Right lobe of liver (tissue), 6 donors: ENCODE results near the gene ZPLD1. TPM values are rescaled to one million over a fixed set of nuclear protein-coding genes. Genes with fewer than 3 reads are reported as not detected.

Source experiments
- ATAC-seq, 4 donors: fragments of 200-7000 bp; cut with Tn5 transposase; one replicate each; pipeline ENCODE4 v1.9.1; 2020; ENCODE audit warnings: mild to moderate bottlenecking in 4 of 4, moderate library complexity in 4 of 4
- DNase-seq, 3 donors: peaks; one replicate each; pipeline ENCODE4 v3.0.0-alpha.2; 2020
- H3K27ac ChIP-seq, 3 donors: fragments of 200-600 bp; one replicate each; pipeline ENCODE4 v1.8.0; 2022
- H3K27me3 ChIP-seq, 2 donors: fragments of 200-600 bp; one replicate each; pipeline ENCODE4 v1.8.0; 2022
- H3K36me3 ChIP-seq, 4 donors: fragments of 200-600 bp; sonication (generic) in 1 of 4; one replicate each; pipeline versions ENCODE4 v1.5.1 to v1.8.0; 2017 to 2022; ENCODE audit warnings: control low read depth in 1 of 4
- H3K4me1 ChIP-seq, 4 donors: fragments of 200-600 bp; sonication (generic) in 1 of 4; one replicate each; pipeline versions ENCODE4 v1.5.1 to v1.8.0; 2017 to 2022; ENCODE audit warnings: control low read depth in 1 of 4
- H3K4me3 ChIP-seq, 3 donors: fragments of 200-600 bp; one replicate each; pipeline ENCODE4 v1.8.0; 2022
- H3K9me3 ChIP-seq, 4 donors: fragments of 200-600 bp; sonication (generic) in 1 of 4; one replicate each; pipeline versions ENCODE4 v1.5.1 to v1.8.0; 2017 to 2022; ENCODE audit warnings: control low read depth in 1 of 4
- POLR2A ChIP-seq: fragments of 450-650 bp; IDR thresholded peaks from one replicate; pipeline ENCODE4 v1.6.1; 2017; ENCODE audit warnings: antibody characterized with exemption, mild to moderate bottlenecking
- WGBS: methylation state at CpG from one replicate; pipeline ENCODE4 v1.1.6; 2018; ENCODE audit warnings: low coverage, low lambda C conversion rate; ENCODE audit not compliant: insufficient coverage; ENCODE audit errors: missing lambda C conversion rate; 5-methylcytosine and 5-hydroxymethylcytosine counted together
- intact Hi-C, 2 donors: fragments of 100-400 bp; cut with DNase I; formaldehyde crosslinking; loops; one replicate each; pipeline versions ENCODE4 v1.11.2 to v1.14.1; 2022
- total RNA-seq, 6 experiments: library from RNA; depleted of rRNA in 2 of 6; stranded (reverse); fragments of >200 nt in 2 of 6; fragmentation: NEBNext Ultra II Directional in 3 of 6; extraction: Animal tissue kit (Norgen Biotek cat#: 25700) in 3 of 6; gene quantifications; one replicate each; pipeline versions ENCODE4 v1.1.0 to v1.2.4, GENCODE V29; 2016 to 2023
- TF ChIP-seq, protein P1 (sequence below), 4 donors: fragments of 200-600 bp in 3 of 4; fragments of 450-650 bp in 1 of 4; IDR thresholded peaks; one replicate each; pipeline versions ENCODE4 v1.5.1 to v1.8.0; 2016 to 2022; ENCODE audit warnings: antibody characterized with exemption in 4 of 4, mild to moderate bottlenecking in 2 of 4
- donor health status: DM: no; HTN: yes; CAD: no.
- donor health status: DM: no; HTN: no; CAD: no.
- donor health status: DM: no; HTN: no; CAD: no.
- donor health status: DM: no; HTN: yes; CAD: no.
- donor health status: DM: no; HTN: yes; CAD: no.

ZPLD1 gene
- total RNA-seq, 6 experiments from 2014 or later, result 0.04 to 0.12 (median 0.07) TPM; not detected in 2

DNA sequence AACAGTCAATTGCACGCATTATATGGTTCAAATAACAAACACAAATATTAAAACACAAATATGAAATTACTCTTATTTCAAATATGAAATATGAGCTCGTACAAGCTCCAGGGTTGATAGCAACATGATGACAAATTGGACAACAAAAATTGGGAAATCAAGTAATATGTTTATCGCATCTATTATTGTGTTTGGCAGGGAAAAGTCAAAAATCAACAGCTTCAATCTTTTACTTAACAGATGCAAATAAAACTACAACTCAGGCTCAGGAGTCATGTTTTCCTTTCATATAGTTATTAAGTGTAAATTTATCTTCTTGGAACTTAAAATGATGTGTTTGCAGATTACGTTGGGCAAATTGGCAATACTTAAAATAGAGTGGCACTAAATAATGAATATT lies 41.4 kb downstream of the ZPLD1 start:
- DNase-seq, result no peak
- 56% methylated on average over 4 of the region's 4 CpGs for WGBS
- intact Hi-C loops, result no loop called here
- Histone ChIP-seq H3K36me3 (no peaks in the 10 kb centered on the region), H3K27ac (no peak overlapping the region), H3K27me3 (no peaks in the 10 kb centered on the region), H3K9me3 (no peaks in the 10 kb centered on the region), H3K4me3 (no peak overlapping the region), H3K4me1 (no peaks in the 10 kb centered on the region)
- TF ChIP-seq POLR2A, result no peak
- TF ChIP-seq, protein P1, sequence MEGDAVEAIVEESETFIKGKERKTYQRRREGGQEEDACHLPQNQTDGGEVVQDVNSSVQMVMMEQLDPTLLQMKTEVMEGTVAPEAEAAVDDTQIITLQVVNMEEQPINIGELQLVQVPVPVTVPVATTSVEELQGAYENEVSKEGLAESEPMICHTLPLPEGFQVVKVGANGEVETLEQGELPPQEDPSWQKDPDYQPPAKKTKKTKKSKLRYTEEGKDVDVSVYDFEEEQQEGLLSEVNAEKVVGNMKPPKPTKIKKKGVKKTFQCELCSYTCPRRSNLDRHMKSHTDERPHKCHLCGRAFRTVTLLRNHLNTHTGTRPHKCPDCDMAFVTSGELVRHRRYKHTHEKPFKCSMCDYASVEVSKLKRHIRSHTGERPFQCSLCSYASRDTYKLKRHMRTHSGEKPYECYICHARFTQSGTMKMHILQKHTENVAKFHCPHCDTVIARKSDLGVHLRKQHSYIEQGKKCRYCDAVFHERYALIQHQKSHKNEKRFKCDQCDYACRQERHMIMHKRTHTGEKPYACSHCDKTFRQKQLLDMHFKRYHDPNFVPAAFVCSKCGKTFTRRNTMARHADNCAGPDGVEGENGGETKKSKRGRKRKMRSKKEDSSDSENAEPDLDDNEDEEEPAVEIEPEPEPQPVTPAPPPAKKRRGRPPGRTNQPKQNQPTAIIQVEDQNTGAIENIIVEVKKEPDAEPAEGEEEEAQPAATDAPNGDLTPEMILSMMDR (IDR thresholded peaks at IDR 0.05), result no peak
- ATAC-seq, result no peak

DNA sequence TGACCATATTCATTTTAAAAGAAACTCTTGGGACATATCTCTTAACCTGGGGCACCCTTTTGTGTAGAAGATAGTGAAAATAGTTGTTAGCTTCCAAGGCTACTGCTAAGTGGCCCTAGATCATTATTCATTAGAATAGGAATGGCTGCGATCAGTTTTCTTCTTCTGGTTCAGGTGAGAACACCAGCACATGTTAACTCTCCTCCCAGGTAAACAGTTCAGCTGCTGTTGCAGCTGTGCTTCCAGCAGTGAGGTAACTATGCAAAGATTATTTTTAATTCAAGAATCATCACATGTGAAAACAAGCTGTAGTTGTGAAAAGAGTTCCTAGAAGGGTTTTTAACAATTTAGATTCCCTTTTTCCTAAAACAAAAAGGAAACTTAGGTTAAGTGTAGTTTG lies 43.3 kb downstream of the ZPLD1 start:
- Histone ChIP-seq H3K27me3 (no peaks in the 10 kb centered on the region), H3K4me1 (no peaks in the 10 kb centered on the region), H3K36me3 (no peaks in the 10 kb centered on the region), H3K9me3 (no peaks in the 10 kb centered on the region), H3K27ac (no peak overlapping the region), H3K4me3 (no peak overlapping the region)
- no peak for ATAC-seq
- TF ChIP-seq, protein P1 (IDR thresholded peaks at IDR 0.05), result no peak
- no peak for TF ChIP-seq POLR2A
- intact Hi-C loops, result no loop called here
- no peak for DNase-seq
- WGBS, result 88% methylated on average over 1 of the region's 1 CpG

DNA sequence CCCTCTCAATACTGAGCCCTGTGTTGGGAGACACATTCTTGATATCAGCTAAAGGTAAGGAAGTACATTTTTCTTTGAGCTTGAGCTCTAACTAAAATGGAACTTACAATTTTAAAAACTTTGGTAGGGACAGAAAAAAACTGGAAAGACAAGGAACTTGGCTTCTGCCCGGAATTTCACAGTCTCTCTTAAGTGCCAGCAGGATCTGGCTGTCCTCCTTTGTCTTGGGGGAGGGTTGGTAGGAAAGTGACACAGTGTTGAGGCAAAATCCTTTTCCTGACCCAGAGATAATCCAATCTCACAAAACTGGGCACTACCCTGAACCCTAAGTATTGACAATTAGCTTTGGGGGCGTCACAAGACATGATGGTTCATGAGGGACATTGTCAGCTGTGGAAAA lies 45.3 kb downstream of the ZPLD1 start:
- Histone ChIP-seq H3K4me1 (no peaks in the 10 kb centered on the region), H3K36me3 (no peaks in the 10 kb centered on the region), H3K4me3 (no peak overlapping the region), H3K9me3 (no peaks in the 10 kb centered on the region), H3K27ac (no peak overlapping the region), H3K27me3 (no peaks in the 10 kb centered on the region)
- ATAC-seq (no peak), DNase-seq (no peak)
- TF ChIP-seq, protein P1 (IDR thresholded peaks at IDR 0.05), result no peak
- no peak for TF ChIP-seq POLR2A
- intact Hi-C loops, result no loop called here
- 37% methylated on average over 2 of the region's 2 CpGs for WGBS

DNA sequence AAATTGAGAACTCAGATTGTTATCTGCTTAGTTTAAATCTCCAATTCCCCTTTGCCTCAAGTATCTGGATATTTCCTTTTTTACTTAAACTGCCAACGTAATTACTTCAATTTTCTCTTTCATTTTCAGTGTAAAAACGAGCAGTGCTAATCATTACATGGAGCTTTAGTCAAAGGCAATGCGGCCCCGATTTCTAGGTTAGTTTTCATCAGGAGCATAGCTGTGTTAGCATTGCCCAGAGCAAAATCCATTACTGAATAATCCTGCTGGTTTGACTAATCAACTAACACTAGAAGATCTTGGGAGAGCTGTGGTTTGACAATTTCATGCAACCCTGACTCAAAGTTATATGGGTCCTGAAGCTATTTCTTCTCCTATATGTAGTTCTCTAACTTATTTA lies 46.2 kb downstream of the ZPLD1 start:
- Histone ChIP-seq H3K9me3 (no peaks in the 10 kb centered on the region), H3K4me1 (no peaks in the 10 kb centered on the region), H3K27me3 (no peaks in the 10 kb centered on the region), H3K4me3 (no peak overlapping the region), H3K36me3 (no peaks in the 10 kb centered on the region), H3K27ac (no peak overlapping the region)
- 52% methylated on average over 4 of the region's 4 CpGs for WGBS
- TF ChIP-seq, protein P1 (IDR thresholded peaks at IDR 0.05), result no peak
- no peak for TF ChIP-seq POLR2A
- no peak for DNase-seq
- ATAC-seq, result no peak
- intact Hi-C loops, result no loop called here

DNA sequence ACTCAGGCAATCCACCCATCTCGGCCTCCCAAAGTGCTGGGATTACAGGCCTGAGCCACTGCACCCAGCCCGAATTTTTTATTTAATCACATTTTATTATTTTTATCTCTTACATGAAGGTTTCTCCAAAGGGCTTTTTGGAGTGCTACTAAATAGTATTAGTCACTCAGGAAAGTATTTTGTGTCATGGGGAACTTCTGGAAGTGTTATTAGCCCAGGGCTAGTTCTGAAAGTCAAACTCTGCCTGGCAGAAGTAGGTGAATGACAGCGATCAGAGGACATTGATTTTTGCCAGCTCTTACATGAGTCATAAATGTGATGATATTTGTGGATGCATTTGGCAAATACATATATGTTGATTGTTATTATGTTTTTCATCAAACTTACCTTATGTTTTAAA lies 48.7 kb downstream of the ZPLD1 start:
- H3K36me3 ChIP-seq, result no peaks in the 10 kb centered on the region
- H3K4me3 ChIP-seq, result no peak overlapping the region
- 73% methylated on average over 3 of the region's 3 CpGs for WGBS
- ATAC-seq (no peak), DNase-seq (no peak)
- intact Hi-C loops, result no loop called here
- no peaks in the 10 kb centered on the region for H3K9me3 ChIP-seq
- H3K27me3 ChIP-seq, result no peaks in the 10 kb centered on the region
- no peaks in the 10 kb centered on the region for H3K4me1 ChIP-seq
- TF ChIP-seq POLR2A, result no peak
- TF ChIP-seq, protein P1 (IDR thresholded peaks at IDR 0.05), result no peak
- H3K27ac ChIP-seq, result no peak overlapping the region
